DOHH2 (cell line): ENCODE data around the gene CREBBP.
A peak's percentile ranks its signal among the peaks of the same experiment; 100 is the strongest.

ENCODE experiments used
- H3F3A ChIP-seq: fragments of 200-600 bp; sonication (generic), shearing (Covaris generic); 2 replicates; pipeline ENCODE4 v1.6.0; 2016; ENCODE audit warnings: antibody characterized with exemption, mild to moderate bottlenecking; ENCODE audit not compliant: control insufficient read depth, insufficient read depth
- H3K27ac ChIP-seq: fragments of 200-600 bp; sonication (generic); 2 replicates; pipeline ENCODE4 v1.5.1; 2014; ENCODE audit warnings: low read depth, mild to moderate bottlenecking, low read length, moderate library complexity
- H3K27me3 ChIP-seq: fragments of 200-600 bp; sonication (generic); 2 replicates; pipeline ENCODE4 v1.6.1; 2014; ENCODE audit warnings: mild to moderate bottlenecking, low read length, mixed read lengths; ENCODE audit not compliant: control insufficient read depth
- H3K36me3 ChIP-seq: fragments of 200-600 bp; sonication (generic); 2 replicates; pipeline ENCODE4 v1.6.1; 2014; ENCODE audit warnings: mild to moderate bottlenecking, low read length, moderate library complexity, mixed read lengths; ENCODE audit not compliant: control insufficient read depth
- H3K4me1 ChIP-seq: fragments of 200-600 bp; sonication (generic); 2 replicates; pipeline ENCODE4 v1.6.1; 2014; ENCODE audit warnings: mild to moderate bottlenecking, low read length, mixed read lengths; ENCODE audit not compliant: control insufficient read depth
- H3K4me2 ChIP-seq: fragments of 200-600 bp; sonication (generic); 2 replicates; pipeline ENCODE4 v1.6.0; 2014; ENCODE audit warnings: mild to moderate bottlenecking, low read length, moderate library complexity
- H3K4me3 ChIP-seq: fragments of 200-600 bp; sonication (generic); 2 replicates; pipeline ENCODE4 v1.5.1; 2014; ENCODE audit warnings: mild to moderate bottlenecking, low read length, mixed read lengths
- H3K79me2 ChIP-seq: fragments of 200-600 bp; sonication (generic); 2 replicates; pipeline ENCODE4 v1.6.1; 2014; ENCODE audit warnings: mild to moderate bottlenecking, low read length, mixed read lengths; ENCODE audit not compliant: control insufficient read depth
- H3K9me2 ChIP-seq: fragments of 200-600 bp; sonication (generic); replicated peaks from 2 replicates; pipeline ENCODE4 v1.6.1; 2014; ENCODE audit warnings: mild to moderate bottlenecking, low read length, mixed read lengths; ENCODE audit not compliant: control insufficient read depth
- H3K9me3 ChIP-seq: fragments of 200-600 bp; sonication (generic); 2 replicates; pipeline ENCODE4 v1.6.1; 2014; ENCODE audit warnings: antibody characterized with exemption, low read length, mixed read lengths; ENCODE audit not compliant: control insufficient read depth, insufficient read depth
- H4K20me1 ChIP-seq: fragments of 200-600 bp; sonication (generic); 2 replicates; pipeline ENCODE4 v1.6.0; 2014; ENCODE audit warnings: low read depth, mild to moderate bottlenecking, antibody characterized with exemption, low read length, moderate library complexity; ENCODE audit not compliant: control insufficient read depth, insufficient read depth
- EZH2phosphoT487 ChIP-seq: fragments of 200-600 bp; sonication (generic); IDR thresholded peaks from 2 replicates; pipeline ENCODE4 v1.6.1; 2017; ENCODE audit warnings: borderline replicate concordance, mild to moderate bottlenecking, antibody characterized with exemption, low read length, moderate library complexity, mixed read lengths
- TF ChIP-seq, protein P1 (sequence below): fragments of 200-600 bp; sonication (generic); IDR thresholded peaks from one replicate; pipeline ENCODE4 v1.5.1; 2014; ENCODE audit warnings: antibody characterized with exemption, mild to moderate bottlenecking, low read depth, low read length; ENCODE audit not compliant: poor library complexity, severe bottlenecking

Gene CREBBP

DNA sequence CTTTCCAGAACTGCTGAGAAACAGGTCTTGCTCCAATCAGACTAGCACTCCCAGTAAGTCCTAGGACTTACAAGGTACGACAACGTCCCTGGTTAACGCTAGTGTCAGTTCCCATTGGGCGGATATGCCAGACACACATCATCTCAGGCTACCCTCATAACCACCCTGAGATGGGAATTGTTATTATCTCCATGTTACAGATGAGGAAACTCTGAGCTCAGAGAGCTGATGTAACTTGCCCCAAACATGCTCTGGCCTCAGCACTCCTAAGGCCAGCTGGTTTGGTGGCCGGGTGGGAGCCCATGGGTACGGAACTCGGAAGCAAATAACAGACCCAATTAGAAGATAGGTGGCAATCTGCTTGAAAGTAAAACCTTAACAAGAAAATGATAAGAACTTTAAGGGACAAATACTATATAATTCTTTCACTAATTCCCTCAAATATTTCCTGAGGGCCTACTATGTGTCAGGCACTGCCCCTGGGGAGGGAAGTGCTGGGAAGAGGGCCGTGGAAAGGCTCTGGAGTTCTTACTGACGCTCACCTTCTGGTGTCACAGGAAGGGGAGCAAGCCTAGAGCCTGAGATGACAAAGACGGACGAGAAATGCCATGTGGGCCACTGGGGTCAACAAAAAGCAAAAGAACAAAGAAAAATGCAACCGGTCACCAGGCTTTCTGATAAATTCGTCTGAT, 6.9 kb downstream of the CREBBP start:
- H3K9me2 ChIP-seq, result no peaks in the 10 kb centered on the region
- no peak overlapping the region for H3K4me3 ChIP-seq
- TF ChIP-seq, protein P1, sequence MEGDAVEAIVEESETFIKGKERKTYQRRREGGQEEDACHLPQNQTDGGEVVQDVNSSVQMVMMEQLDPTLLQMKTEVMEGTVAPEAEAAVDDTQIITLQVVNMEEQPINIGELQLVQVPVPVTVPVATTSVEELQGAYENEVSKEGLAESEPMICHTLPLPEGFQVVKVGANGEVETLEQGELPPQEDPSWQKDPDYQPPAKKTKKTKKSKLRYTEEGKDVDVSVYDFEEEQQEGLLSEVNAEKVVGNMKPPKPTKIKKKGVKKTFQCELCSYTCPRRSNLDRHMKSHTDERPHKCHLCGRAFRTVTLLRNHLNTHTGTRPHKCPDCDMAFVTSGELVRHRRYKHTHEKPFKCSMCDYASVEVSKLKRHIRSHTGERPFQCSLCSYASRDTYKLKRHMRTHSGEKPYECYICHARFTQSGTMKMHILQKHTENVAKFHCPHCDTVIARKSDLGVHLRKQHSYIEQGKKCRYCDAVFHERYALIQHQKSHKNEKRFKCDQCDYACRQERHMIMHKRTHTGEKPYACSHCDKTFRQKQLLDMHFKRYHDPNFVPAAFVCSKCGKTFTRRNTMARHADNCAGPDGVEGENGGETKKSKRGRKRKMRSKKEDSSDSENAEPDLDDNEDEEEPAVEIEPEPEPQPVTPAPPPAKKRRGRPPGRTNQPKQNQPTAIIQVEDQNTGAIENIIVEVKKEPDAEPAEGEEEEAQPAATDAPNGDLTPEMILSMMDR, result no peak
- TF ChIP-seq EZH2phosphoT487, result no peak
- 0 out of 2 replicates have a peak, but pooled peaks cover 7% of the 10 kb centered on the region for H3F3A ChIP-seq
- peak overlapping the region; percentile 12; the same call in 1 of the 2 replicates for H3K4me2 ChIP-seq
- H3K27ac ChIP-seq, result no peak overlapping the region
- H3K79me2 ChIP-seq, result peaks cover 100% of the 10 kb centered on the region
- H3K4me1 ChIP-seq, result peaks cover 66% of the 10 kb centered on the region
- peaks cover 76% of the 10 kb centered on the region for H4K20me1 ChIP-seq
- H3K9me3 ChIP-seq, result no peaks in the 10 kb centered on the region
- H3K36me3 ChIP-seq, result peaks cover 33% of the 10 kb centered on the region
- H3K27me3 ChIP-seq, result no peaks in the 10 kb centered on the region

DNA sequence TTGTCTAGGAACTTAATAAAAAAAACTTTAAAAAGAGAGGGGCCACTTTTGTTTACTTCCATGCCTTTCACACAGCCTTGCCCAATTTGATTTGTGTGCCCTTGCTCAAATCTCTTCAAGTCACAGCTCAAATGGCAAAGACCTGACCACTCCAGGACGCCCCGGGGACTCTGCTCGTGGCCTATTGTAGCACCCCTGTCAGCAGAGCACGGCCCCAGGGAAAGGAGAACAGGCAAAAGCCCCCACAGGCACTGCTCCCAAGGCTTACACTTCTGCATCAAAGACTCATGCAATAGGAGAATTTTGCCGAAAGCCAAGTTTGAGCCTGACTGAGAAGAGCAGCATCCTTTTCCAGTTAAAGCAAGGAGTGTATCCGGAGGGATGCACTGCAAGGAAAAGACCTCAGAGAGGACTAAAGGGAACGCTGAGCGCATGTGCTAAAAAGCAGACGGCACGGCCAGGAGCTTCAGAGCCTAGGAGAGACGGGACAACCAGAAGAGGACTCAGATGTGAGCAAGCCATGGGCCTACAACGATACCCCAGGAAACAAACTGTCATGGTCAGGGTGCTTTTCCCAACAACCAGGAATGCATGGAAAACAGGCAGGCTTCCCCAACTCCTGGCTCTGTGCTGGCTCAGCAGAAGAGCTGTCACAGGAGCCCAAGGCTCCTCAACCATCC, 8.2 kb downstream of the CREBBP start:
- no peak overlapping the region for H3K27ac ChIP-seq
- peaks cover 100% of the 10 kb centered on the region for H3K79me2 ChIP-seq
- peak overlapping the region; percentile 33 for H3K4me2 ChIP-seq
- H3K9me3 ChIP-seq, result no peaks in the 10 kb centered on the region
- TF ChIP-seq, protein P1, result no peak
- no peak for TF ChIP-seq EZH2phosphoT487
- no peak overlapping the region for H3K4me3 ChIP-seq
- H4K20me1 ChIP-seq, result peaks cover 67% of the 10 kb centered on the region
- H3K36me3 ChIP-seq, result peaks cover 20% of the 10 kb centered on the region
- 0 out of 2 replicates have a peak, but pooled peaks cover 4% of the 10 kb centered on the region for H3F3A ChIP-seq
- H3K27me3 ChIP-seq, result no peaks in the 10 kb centered on the region
- H3K9me2 ChIP-seq, result no peaks in the 10 kb centered on the region
- H3K4me1 ChIP-seq, result peaks cover 55% of the 10 kb centered on the region

DNA sequence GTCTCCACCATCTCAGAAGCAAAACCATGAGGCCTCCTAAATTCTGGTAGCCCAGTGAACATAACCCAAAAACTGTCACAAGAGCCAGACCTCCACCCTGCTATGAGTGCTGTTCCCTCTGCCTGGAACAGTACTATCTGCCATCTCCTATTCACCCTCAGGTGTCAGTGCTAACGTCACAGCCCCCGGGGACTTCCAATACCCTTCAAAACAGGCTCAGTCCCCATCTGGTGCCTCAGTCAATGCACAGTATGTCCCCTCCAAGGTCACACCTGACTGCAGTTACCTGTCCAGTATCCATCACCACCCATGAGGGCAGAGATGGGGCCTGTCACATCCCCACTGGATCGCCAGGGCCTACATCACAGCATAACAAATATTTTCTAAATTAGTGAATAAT, 11.5 kb downstream of the CREBBP start:
- Histone ChIP-seq H4K20me1 (peaks cover 65% of the 10 kb centered on the region), H3K27ac (no peak overlapping the region), H3K4me2 (no peak overlapping the region), H3K27me3 (no peaks in the 10 kb centered on the region), H3F3A (0 out of 2 replicates have a peak, but pooled peaks cover 7% of the 10 kb centered on the region), H3K9me2 (no peaks in the 10 kb centered on the region), H3K9me3 (no peaks in the 10 kb centered on the region), H3K4me3 (no peak overlapping the region), H3K36me3 (peaks cover 6% of the 10 kb centered on the region; the same call in 1 of the 2 replicates), H3K79me2 (peaks cover 100% of the 10 kb centered on the region), H3K4me1 (peaks cover 41% of the 10 kb centered on the region)
- TF ChIP-seq EZH2phosphoT487, result no peak
- TF ChIP-seq, protein P1, result no peak
